ENCODE data around the gene CSH1. TPM values are rescaled to one million over a fixed set of nuclear protein-coding genes. Genes with fewer than 3 reads are reported as not detected.

Gene CSH1
- total and polyA plus RNA-seq, 7 donors = not detected

DNA sequence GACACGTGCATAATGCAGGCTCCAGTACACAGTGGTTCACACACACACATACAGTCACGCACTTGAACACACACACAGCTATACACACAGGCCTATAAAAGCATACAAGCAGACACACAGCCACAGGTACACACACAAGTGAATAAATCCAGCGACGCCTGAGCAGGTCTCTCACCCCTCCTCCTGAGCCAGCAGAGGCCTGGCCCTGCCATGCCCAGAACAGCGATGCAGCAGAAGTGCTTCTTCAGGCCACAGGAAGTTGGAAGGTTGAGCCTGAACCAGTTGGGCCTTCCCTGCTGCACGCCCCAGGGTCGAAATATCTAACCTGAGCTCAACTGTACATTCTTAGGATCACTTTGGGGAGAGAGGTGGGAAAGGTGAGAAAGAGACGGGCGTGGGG lies 43.0 kb upstream of the CSH1 start:
- TF ChIP-seq CTCF (IDR thresholded peaks at IDR 0.05) = no peak
- ATAC-seq (no peak), DNase-seq (peak in 1 of 2 donors; percentile 27)
- H3K4me1 ChIP-seq = no peaks in the 10 kb centered on the region
- intact Hi-C loops (cut with DNase I) = no loop called here
- no peak overlapping the region for H3K4me3 ChIP-seq
- H3K9me3 ChIP-seq = no peaks in the 10 kb centered on the region
- H3K36me3 ChIP-seq (ENCODE audit: insufficient read depth in 1 of 2, low read depth in 1 of 2) = peaks cover 0 to 54% of the 10 kb centered on the region in 2 donors
- no peak overlapping the region for H3K27ac ChIP-seq
- no peaks in the 10 kb centered on the region for H3K27me3 ChIP-seq (ENCODE audit: insufficient read depth in 3 of 3, low read length in 2 of 3)
- WGBS, 3 donors = 74 to 89% (median 75%) methylated on average over 9 of the region's 9 CpGs

DNA sequence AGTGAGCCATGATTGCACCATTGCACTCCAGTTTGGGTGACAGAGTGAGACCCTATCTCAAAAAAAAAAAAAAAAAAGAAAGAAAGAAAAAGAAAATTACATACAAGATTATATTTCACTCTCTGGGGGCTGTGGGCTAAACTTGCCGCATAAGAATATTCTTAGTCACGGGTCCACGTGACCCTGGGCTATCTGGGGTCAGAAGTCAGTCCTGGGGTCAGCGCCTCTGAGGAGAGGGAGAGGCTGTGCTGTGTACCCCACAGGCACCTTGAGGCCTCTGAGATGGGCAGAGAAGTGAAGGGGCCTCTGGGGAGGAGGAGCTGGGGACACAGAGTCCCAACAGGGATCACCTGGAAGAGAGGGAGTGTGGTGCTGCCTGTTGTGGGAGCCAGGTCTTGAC lies 41.5 kb upstream of the CSH1 start:
- TF ChIP-seq CTCF (IDR thresholded peaks at IDR 0.05) = no peak
- Histone ChIP-seq H3K27ac (peak overlapping the region; percentile 30), H3K27me3 (ENCODE audit: insufficient read depth in 3 of 3, low read length in 2 of 3) (no peaks in the 10 kb centered on the region), H3K4me3 (no peak overlapping the region), H3K9me3 (no peaks in the 10 kb centered on the region), H3K4me1 (no peaks in the 10 kb centered on the region), H3K36me3 (ENCODE audit: insufficient read depth in 1 of 2, low read depth in 1 of 2) (peaks cover 0 to 39% of the 10 kb centered on the region in 2 donors)
- DNase-seq = peak in 1 of 2 donors; percentile 50
- intact Hi-C loops (cut with DNase I) = no loop called here
- peak in 3 of 4 donors; percentile 17 to 32 (median 21) for ATAC-seq
- 50 to 73% (median 58%) methylated on average over 4 of the region's 4 CpGs for WGBS, 3 donors

DNA sequence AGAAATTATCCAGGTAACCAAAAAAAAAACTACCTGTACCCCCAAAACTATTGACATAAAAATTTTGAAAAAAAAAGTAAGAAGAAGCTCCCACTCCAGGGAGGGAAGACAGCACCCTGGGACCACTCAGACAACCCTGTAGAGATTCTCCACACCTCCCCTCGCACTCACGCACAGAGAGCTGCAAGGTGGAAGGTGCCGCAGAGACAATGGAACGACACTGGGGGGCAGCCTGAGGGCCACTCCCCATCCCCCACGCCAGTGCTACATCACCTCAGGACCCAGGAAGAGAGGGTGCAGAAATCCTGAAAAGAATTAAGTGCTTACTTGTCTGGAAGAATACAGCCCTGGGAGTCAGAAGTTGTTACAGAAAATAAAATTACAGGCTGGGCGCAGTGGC lies 40.9 kb upstream of the CSH1 start:
- intact Hi-C loops (cut with DNase I) = no loop called here
- no peak for TF ChIP-seq CTCF (IDR thresholded peaks at IDR 0.05)
- 76 to 88% (median 82%) methylated on average over 6 of the region's 6 CpGs for WGBS, 3 donors
- Histone ChIP-seq H3K4me1 (no peaks in the 10 kb centered on the region), H3K36me3 (ENCODE audit: insufficient read depth in 1 of 2, low read depth in 1 of 2) (peaks cover 0 to 33% of the 10 kb centered on the region in 2 donors), H3K9me3 (no peaks in the 10 kb centered on the region), H3K27ac (no peak overlapping the region), H3K4me3 (no peak overlapping the region), H3K27me3 (ENCODE audit: insufficient read depth in 3 of 3, low read length in 2 of 3) (no peaks in the 10 kb centered on the region)
- peak in 1 of 2 donors; percentile 41 for DNase-seq
- ATAC-seq = peak in 2 of 4 donors; percentile 18 to 32

- DNase-seq (peak in 1 of 2 donors; percentile 53), ATAC-seq (peak in 1 of 4 donors; percentile 12)
- 38 to 49% (median 45%) methylated on average over 21 of the region's 21 CpGs for WGBS, 3 donors
- intact Hi-C loops (cut with DNase I) = loop anchor here in 1 of 2 donors (5.0 kb wide), 1 partner anchor 63 kb away; the partner anchor contains the start of gene PRR29
- TF ChIP-seq CTCF (IDR thresholded peaks at IDR 0.05) = no peak
- Histone ChIP-seq H3K9me3 (no peaks in the 10 kb centered on the region), H3K36me3 (ENCODE audit: insufficient read depth in 1 of 2, low read depth in 1 of 2) (peaks cover 0 to 6% of the 10 kb centered on the region in 2 donors), H3K4me1 (peaks cover 7% of the 10 kb centered on the region), H3K4me3 (no peak overlapping the region), H3K27ac (no peak overlapping the region), H3K27me3 (ENCODE audit: insufficient read depth in 3 of 3, low read length in 2 of 3) (no peaks in the 10 kb centered on the region)
Observed at GRCh38 chr17:63934183-63935112, 38.1 kb upstream of the CSH1 start.

Data from psoas muscle (tissue), 8 donors.